ENCODE measurements around the gene IKZF3. TPM values are rescaled to one million over a fixed set of nuclear protein-coding genes. Genes with fewer than 3 reads are reported as not detected.

The IKZF3 gene
- total and polyA plus RNA-seq, 10 of the 15 experiments (the other 5 are each of a cell fraction or from before 2014, with no cell fraction given) = 5.5 to 98.2 (median 47.6) TPM

- Histone ChIP-seq H3K4me2 (ENCODE audit: control insufficient read depth, insufficient read depth) (no peak overlapping the region), H3K36me3 (ENCODE audit: control insufficient read depth in 2 of 2, insufficient read depth in 2 of 2, low read length in 1 of 2) (no peaks in the 10 kb centered on the region), H3K9ac (ENCODE audit: control insufficient read depth, insufficient read depth, low read length) (no peak overlapping the region), H3K79me2 (ENCODE audit: control insufficient read depth, insufficient read depth, low read length) (no peaks in the 10 kb centered on the region), H3K27me3 (replicated peaks in 1 of 2; ENCODE audit: control insufficient read depth in 2 of 2, insufficient read depth in 2 of 2, low read length in 1 of 2) (0 out of 4 replicates have a peak, but pooled peaks cover 0 to 2% of the 10 kb centered on the region in 2 experiments), H3K4me1 (ENCODE audit: control insufficient read depth, insufficient read depth, low read length) (peaks cover 10% of the 10 kb centered on the region), H3K9me3 (replicated peaks; ENCODE audit: control insufficient read depth, insufficient read depth, low read length) (no peaks in the 10 kb centered on the region), H2AFZ (ENCODE audit: control insufficient read depth, low read depth, low read length) (no peak overlapping the region), H4K20me1 (ENCODE audit: control insufficient read depth, insufficient read depth) (no peaks in the 10 kb centered on the region), H3K4me3 (no peak overlapping the region), H3K27ac (ENCODE audit: control insufficient read depth, insufficient read depth) (no peak overlapping the region)
- ATAC-seq = no peak
- in situ Hi-C loops (cut with MboI) (no loop called here), intact Hi-C loops (cut with micrococcal nuclease; ENCODE audit: unreplicated experiment) (no loop called here)
- SMC1A ChIA-PET (ENCODE audit: uncharacterized antibody, unreplicated experiment) = no interaction called here
- no TSS peak for BruUV-seq (replicated peaks)
- CTCF ChIA-PET = no interaction called here
- no peak for FAIRE-seq
- RAD21 ChIA-PET (ENCODE audit: unreplicated experiment) = no interaction called here
- POLR2A ChIA-PET = no interaction called here
- WGBS (ENCODE audit: insufficient coverage, insufficient replicate concordance, low lambda C conversion rate, missing lambda C conversion rate) = 45% methylated on average over 2 of the region's 2 CpGs
- TF ChIP-seq BCLAF1 (IDR thresholded peaks at IDR 0.05) (no peak), CHD2 (IDR thresholded peaks at IDR 0.05; ENCODE audit: borderline replicate concordance, low read depth, low read length) (no peak), MYB (IDR thresholded peaks at IDR 0.05; ENCODE audit: borderline replicate concordance, low read depth, low read length) (no peak), SP1 (IDR thresholded peaks at IDR 0.05; ENCODE audit: low read depth, low read length) (no peak)
- TF ChIP-seq, protein P1, sequence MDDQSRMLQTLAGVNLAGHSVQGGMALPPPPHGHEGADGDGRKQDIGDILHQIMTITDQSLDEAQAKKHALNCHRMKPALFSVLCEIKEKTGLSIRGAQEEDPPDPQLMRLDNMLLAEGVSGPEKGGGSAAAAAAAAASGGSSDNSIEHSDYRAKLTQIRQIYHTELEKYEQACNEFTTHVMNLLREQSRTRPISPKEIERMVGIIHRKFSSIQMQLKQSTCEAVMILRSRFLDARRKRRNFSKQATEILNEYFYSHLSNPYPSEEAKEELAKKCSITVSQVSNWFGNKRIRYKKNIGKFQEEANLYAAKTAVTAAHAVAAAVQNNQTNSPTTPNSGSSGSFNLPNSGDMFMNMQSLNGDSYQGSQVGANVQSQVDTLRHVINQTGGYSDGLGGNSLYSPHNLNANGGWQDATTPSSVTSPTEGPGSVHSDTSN (IDR thresholded peaks at IDR 0.05; ENCODE audit: insufficient replicate concordance, low read depth, low read length) = no peak
- TF ChIP-seq, protein P2, sequence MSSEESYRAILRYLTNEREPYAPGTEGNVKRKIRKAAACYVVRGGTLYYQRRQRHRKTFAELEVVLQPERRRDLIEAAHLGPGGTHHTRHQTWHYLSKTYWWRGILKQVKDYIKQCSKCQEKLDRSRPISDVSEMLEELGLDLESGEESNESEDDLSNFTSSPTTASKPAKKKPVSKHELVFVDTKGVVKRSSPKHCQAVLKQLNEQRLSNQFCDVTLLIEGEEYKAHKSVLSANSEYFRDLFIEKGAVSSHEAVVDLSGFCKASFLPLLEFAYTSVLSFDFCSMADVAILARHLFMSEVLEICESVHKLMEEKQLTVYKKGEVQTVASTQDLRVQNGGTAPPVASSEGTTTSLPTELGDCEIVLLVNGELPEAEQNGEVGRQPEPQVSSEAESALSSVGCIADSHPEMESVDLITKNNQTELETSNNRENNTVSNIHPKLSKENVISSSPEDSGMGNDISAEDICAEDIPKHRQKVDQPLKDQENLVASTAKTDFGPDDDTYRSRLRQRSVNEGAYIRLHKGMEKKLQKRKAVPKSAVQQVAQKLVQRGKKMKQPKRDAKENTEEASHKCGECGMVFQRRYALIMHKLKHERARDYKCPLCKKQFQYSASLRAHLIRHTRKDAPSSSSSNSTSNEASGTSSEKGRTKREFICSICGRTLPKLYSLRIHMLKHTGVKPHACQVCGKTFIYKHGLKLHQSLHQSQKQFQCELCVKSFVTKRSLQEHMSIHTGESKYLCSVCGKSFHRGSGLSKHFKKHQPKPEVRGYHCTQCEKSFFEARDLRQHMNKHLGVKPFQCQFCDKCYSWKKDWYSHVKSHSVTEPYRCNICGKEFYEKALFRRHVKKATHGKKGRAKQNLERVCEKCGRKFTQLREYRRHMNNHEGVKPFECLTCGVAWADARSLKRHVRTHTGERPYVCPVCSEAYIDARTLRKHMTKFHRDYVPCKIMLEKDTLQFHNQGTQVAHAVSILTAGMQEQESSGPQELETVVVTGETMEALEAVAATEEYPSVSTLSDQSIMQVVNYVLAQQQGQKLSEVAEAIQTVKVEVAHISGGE (CRISPR knock-in tag; IDR thresholded peaks at IDR 0.05) = no peak
- TF ChIP-seq, protein P3, sequence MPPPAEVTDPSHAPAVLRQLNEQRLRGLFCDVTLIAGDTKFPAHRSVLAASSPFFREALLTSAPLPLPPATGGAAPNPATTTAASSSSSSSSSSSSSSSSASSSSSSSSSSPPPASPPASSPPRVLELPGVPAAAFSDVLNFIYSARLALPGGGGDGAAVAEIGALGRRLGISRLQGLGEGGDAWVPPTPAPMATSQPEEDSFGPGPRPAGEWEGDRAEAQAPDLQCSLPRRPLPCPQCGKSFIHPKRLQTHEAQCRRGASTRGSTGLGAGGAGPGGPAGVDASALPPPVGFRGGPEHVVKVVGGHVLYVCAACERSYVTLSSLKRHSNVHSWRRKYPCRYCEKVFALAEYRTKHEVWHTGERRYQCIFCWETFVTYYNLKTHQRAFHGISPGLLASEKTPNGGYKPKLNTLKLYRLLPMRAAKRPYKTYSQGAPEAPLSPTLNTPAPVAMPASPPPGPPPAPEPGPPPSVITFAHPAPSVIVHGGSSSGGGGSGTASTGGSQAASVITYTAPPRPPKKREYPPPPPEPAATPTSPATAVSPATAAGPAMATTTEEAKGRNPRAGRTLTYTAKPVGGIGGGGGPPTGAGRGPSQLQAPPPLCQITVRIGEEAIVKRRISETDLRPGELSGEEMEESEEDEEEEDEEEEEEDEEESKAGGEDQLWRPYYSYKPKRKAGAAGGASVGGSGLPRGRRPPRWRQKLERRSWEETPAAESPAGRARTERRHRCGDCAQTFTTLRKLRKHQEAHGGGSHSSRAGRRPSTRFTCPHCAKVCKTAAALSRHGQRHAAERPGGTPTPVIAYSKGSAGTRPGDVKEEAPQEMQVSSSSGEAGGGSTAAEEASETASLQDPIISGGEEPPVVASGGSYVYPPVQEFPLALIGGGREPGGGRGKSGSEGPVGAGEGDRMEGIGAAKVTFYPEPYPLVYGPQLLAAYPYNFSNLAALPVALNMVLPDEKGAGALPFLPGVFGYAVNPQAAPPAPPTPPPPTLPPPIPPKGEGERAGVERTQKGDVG (CRISPR knock-in tag; IDR thresholded peaks at IDR 0.05) = no peak
- TF ChIP-seq, protein P4, sequence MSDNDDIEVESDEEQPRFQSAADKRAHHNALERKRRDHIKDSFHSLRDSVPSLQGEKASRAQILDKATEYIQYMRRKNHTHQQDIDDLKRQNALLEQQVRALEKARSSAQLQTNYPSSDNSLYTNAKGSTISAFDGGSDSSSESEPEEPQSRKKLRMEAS (IDR thresholded peaks at IDR 0.05; ENCODE audit: low read depth, low read length) = no peak
- TF ChIP-seq, protein P5, sequence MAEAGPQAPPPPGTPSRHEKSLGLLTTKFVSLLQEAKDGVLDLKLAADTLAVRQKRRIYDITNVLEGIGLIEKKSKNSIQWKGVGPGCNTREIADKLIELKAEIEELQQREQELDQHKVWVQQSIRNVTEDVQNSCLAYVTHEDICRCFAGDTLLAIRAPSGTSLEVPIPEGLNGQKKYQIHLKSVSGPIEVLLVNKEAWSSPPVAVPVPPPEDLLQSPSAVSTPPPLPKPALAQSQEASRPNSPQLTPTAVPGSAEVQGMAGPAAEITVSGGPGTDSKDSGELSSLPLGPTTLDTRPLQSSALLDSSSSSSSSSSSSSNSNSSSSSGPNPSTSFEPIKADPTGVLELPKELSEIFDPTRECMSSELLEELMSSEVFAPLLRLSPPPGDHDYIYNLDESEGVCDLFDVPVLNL (IDR thresholded peaks at IDR 0.05; ENCODE audit: low read depth, low read length) = no peak
- no peak for DNase-seq (ENCODE audit: low read depth, low spot score)
Observed at GRCh38 chr17:39735882-39736281, 128.2 kb downstream of the IKZF3 start.
